GM12874 (cell line): ENCODE data around the gene GRIK4.

Source experiments
- CTCF ChIP-seq: IDR thresholded peaks from 2 replicates; pipeline ENCODE4 v1.5.1; 2011; ENCODE audit warnings: low read depth, mild to moderate bottlenecking, control low read depth, low read length, moderate library complexity; ENCODE audit not compliant: insufficient read depth

Gene GRIK4

GRCh38 chr11:120658071-120658423 lies 146.5 kb downstream of the GRIK4 start:
- no peak for TF ChIP-seq CTCF

- no peak for TF ChIP-seq CTCF
These were observed 147.5 kb downstream of the GRIK4 start for GRCh38 chr11:120659076-120659475.

DNA sequence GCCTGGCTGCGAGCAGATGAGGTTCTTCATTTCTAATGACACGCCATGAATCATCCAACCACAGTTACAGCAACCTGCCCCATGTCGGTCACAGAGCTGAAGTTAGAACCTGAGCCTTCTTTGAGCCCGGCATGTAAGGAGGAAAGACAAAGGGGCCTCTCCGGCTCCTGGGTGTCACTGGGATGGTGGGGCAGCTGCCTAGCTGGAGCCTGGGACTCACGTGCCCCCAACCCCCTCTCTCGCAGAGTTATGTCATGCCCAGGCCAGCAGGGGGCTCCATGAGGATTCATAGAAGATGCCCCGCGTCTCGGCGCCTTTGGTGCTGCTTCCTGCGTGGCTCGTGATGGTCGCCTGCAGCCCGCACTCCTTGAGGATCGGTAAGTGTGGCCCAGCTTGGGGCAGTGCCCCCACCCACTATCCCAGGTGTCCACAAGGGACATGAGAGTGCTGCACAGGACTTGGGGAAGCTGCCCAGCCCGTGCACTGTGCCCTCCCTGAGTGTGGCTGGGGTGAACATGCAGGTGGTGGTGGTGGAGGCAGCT lies 148.5 kb downstream of the GRIK4 start:
- peak; percentile 78 for TF ChIP-seq CTCF

- no peak for TF ChIP-seq CTCF
These were observed 150.6 kb downstream of the GRIK4 start for GRCh38 chr11:120662071-120662676.

GRCh38 chr11:120663142-120663541 lies 151.6 kb downstream of the GRIK4 start:
- TF ChIP-seq CTCF, result no peak

- TF ChIP-seq CTCF, result no peak
These were observed 154.6 kb downstream of the GRIK4 start for GRCh38 chr11:120666121-120666639.

GRCh38 chr11:120667281-120667680 lies 155.7 kb downstream of the GRIK4 start:
- no peak for TF ChIP-seq CTCF
